Measurements from ENCODE around the gene PECR. TPM values are rescaled to one million over a fixed set of nuclear protein-coding genes. Genes with fewer than 3 reads are reported as not detected.
A peak's percentile ranks its signal among the peaks of the same experiment; 100 is the strongest.
"Not testable (repeated sequence)": the region's sequence is repeated elsewhere in the genome, so short reads cannot be mapped to it uniquely, and the experiment has no call there.

Gene PECR
- polyA plus RNA-seq, 3 donors = 38.1 to 53.7 (median 46.5) TPM

DNA sequence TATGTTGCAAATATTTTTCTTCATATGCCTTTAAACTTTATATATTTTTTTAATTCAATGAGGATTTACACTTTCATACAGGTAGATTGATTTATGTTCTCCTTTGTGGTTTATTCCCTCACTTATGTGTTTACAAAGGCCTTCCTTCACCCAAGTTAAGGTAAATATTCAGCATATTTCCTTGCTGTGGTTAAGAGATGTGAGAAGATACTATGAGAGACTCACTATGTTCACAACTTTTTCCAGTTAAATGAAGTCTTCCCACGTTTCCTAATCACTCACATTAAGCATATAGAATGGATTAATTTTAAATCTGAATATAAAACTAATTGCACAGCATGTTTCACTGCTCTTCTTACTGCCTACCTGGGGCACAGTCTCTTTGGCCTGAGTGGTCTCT lies 597 bp downstream of the PECR start:
- no peak for DNase-seq (ENCODE audit: extremely low read depth in 1 of 11, low read depth in 9 of 11, low spot score in 4 of 11)

DNA sequence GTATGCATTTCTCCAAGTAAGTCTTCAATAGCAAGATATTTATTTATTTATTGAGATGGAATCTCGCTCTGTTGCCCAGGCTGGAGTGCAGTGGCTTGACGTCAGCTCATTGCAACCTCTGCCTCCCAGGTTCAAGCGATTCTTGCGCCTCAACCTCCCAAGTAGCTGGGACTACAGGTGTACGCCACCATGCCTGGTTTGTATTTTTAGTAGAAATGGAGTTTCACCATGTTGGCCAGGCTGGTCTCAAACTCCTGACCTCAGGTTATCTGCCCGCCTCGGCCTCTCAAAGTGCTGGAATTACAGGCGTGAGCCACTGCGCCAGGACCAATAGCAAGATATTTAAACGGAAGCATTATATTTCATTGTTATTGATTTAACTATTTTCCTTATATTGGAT lies 1.6 kb downstream of the PECR start:
- DNase-seq (ENCODE audit: extremely low read depth in 1 of 11, low read depth in 9 of 11, low spot score in 4 of 11) = not testable (repeated sequence)

GRCh38 chr2:216078776-216079175 lies 2.8 kb downstream of the PECR start:
- DNase-seq (ENCODE audit: extremely low read depth in 1 of 11, low read depth in 9 of 11, low spot score in 4 of 11) = no peak

- no peak for DNase-seq (ENCODE audit: extremely low read depth in 1 of 11, low read depth in 9 of 11, low spot score in 4 of 11)
Observed at GRCh38 chr2:216075510-216076485, 5.8 kb downstream of the PECR start.

GRCh38 chr2:216074794-216075193 lies 6.8 kb downstream of the PECR start:
- DNase-seq (ENCODE audit: extremely low read depth in 1 of 11, low read depth in 9 of 11, low spot score in 4 of 11) = no peak

- no peak for DNase-seq (ENCODE audit: extremely low read depth in 1 of 11, low read depth in 9 of 11, low spot score in 4 of 11)
Observed at GRCh38 chr2:216074380-216074779, 7.2 kb downstream of the PECR start.

DNA sequence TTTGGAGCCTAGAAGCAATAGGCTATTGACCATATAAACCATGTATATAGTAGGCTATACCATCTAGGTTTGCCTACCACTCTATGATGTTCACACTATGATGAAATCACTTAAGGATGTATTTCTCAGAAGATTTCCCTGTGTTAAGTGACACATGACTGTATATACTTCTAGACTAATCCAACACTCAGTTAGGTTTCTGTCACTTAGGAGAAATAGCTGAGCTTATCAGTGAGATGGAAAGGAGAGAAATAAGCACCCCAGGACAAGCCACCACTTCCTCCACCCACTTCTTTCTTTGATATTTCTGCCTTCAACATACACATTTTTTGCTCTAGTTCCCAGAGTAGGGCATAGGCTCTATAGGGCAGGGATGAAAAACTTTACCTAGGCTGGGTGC lies 7.8 kb downstream of the PECR start:
- no peak for DNase-seq (ENCODE audit: extremely low read depth in 1 of 11, low read depth in 9 of 11, low spot score in 4 of 11)

DNA sequence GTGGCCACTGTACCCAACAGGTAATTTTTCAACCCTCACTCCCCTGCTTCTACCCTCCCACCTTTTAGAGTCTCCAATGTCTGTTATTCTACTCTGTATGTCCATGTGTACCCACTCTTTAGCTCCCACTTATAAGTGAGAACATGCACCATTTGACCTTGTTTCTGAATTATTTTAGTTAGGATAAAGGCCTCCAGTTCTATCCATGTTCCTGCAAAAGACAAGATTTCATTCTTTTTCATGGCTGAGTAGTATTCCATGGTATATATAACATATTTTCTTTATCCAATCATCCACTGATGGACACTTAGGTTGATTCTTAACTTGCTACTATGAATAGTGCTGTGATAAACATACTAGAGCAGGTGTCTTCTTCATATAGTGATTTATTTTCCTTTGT lies 9.1 kb downstream of the PECR start:
- no peak for DNase-seq (ENCODE audit: extremely low read depth in 1 of 11, low read depth in 9 of 11, low spot score in 4 of 11)

GRCh38 chr2:216071111-216071851 lies 10.3 kb downstream of the PECR start:
- DNase-seq (ENCODE audit: extremely low read depth in 1 of 11, low read depth in 9 of 11, low spot score in 4 of 11) = no peak

DNA sequence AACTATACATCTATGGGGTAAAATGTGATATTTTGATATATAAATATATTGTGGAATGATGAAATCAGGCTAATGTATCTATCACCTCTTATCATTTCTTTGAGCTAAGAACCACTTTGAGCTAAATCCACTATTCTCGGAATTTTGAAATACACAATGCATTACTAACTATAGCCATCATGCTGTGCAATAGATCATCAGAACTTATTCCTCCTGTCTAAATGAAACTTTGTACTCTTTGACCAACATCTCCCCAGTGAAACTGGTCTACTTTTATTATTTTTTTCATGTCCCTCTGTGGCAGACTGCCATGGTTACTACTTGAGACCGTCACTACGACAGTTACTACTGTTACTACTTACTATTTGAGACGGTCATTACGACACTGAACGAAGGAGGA lies 11.4 kb downstream of the PECR start:
- DNase-seq (ENCODE audit: extremely low read depth in 1 of 11, low read depth in 9 of 11, low spot score in 4 of 11) = no peak

- DNase-seq (ENCODE audit: extremely low read depth in 1 of 11, low read depth in 9 of 11, low spot score in 4 of 11) = no peak
Observed at GRCh38 chr2:216069028-216069427, 12.6 kb downstream of the PECR start.

DNA sequence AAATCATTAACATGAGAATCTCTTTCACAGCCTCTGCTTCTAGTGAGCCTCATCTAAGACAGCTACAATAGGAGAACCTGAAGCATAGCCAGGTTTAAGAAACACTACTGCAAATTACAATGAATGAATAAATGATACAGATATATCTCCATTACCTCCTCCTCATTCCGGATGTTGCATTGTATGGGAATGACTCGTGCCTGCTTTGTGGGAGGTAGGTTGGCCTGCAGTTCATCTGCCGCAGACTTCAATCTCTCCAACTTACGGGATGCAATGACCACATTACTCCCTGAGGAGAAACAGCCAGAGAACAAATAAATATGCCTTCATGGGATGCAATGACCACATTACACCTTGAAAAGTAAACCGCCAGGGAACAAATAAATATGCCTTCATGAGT lies 15.4 kb downstream of the PECR start:
- DNase-seq (ENCODE audit: extremely low read depth in 1 of 11, low read depth in 9 of 11, low spot score in 4 of 11) = no peak

DNA sequence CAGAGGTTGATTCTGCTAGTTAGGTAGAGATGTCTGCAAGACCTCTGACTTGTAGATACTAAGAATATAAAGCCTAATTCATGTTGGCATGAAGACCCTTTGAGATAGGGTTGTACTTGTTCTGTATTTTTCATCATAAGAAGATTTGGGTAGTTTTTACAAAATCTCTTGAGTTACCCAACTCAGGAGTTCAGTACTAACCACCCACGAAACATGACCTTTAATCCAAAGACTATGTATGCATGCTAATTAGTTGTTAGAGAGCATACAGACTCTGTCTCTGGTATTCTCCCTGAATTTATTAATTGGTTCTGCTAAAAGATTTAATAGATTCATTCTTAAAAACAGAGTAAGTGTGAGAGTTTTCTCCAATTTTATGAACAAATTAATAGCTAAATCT lies 16.9 kb downstream of the PECR start:
- no peak for DNase-seq (ENCODE audit: extremely low read depth in 1 of 11, low read depth in 9 of 11, low spot score in 4 of 11)

DNA sequence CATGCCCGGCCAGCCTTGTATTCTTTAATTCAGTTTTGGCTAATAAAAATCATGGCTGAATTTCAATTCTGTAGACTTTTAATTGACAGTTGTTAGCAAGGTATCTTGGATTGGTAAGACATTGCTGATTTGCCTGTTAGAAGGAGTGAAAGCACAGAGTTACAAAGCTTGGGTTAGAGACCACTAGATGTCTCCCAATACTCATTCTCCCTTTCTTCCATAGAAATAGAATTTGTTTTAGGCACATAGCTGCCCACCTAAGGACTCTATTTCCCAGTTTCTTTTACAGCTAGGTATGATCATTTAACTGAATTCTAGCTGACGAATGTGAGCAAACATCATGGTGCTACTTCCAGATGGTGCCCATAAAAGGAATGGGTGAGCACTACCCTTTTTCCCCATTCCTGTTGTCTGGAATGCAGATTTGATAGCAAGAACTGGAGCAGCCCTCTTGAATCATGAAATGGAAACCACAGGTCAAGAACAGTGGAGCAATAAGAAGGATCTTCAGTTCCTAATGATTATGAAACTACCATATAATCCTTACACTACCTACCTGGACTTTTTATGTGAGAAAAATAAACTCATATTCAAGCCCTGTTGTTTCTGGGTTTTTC lies 17.5 kb downstream of the PECR start:
- DNase-seq (ENCODE audit: extremely low read depth in 1 of 11, low read depth in 9 of 11, low spot score in 4 of 11) = no peak

DNA sequence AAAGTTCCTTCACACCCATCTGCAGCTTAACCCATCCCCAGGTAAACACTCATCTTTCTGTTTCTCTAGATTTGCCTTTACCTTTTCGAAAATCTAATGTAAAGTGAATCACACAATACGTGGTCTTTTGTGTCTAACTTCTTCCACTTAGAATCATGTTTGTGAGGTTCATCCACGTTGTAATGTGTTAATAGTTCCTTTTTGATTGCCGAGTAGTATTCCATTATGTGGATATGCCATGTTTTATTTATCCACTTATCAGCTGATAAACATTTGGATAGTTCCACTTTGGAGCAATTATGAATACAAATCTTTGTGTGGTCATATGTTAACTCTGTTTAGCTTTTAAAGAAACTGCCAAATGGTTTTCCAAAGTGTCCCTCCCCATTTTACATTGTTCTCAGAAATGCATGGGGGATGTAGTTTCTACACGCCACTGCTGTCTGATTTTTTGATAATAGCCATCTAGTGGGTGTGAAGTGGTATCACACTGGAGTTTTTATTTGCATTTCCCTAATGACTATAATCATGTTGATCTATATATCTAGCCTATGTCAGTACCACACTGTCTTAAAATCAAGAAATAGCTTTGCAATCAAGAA lies 22.3 kb downstream of the PECR start:
- no peak for DNase-seq (ENCODE audit: extremely low read depth in 1 of 11, low read depth in 9 of 11, low spot score in 4 of 11)

DNA sequence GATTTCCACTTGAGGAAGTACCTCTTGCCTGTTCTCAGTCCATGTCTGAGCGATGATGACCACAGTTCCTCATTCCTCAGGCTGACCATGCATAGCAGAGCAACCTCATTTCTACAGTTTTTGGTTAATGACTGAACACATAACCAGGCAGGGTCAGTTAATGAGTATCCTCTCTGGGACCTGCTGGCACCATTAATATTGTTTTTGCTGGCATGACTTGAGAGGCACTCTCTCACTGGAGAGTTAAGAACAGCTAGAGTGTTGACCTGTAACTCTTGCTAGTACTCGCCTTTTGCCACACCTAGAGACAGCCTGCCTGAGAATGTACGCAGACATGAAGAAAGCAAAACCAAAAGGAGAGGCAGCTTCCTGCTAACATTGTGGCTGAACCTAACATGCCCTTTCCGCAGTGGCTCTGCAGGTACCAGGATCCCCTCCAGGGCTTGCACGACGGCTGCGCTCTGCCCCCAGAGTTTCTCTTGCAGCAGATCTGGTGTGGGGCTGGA lies 23.9 kb downstream of the PECR start:
- peak in 8 of 11 donors; percentile 34 to 80 (median 70) for DNase-seq (ENCODE audit: extremely low read depth in 1 of 11, low read depth in 9 of 11, low spot score in 4 of 11)

DNA sequence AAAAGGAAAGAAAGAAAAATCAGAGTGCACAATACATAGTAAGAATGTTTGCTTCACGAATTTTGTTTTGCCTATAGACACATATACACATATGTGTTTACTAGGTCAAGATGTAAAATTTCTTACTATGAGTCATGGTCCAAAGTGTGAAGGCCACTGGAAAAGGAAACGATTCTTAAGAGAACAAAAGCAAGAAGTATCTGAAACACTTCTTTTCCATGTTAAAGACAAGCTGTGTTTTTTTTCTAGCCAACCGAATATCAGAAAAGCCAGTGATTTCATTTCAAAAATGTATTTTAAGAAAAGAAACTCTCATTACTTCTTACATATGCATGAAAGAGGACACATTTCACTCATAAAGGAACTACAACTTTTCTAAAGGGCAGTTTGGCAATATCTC lies 24.9 kb downstream of the PECR start:
- DNase-seq (ENCODE audit: extremely low read depth in 1 of 11, low read depth in 9 of 11, low spot score in 4 of 11) = no peak

GRCh38 chr2:216055680-216056079 lies 25.9 kb downstream of the PECR start:
- peak in 5 of 11 donors; percentile 24 to 56 (median 40) for DNase-seq (ENCODE audit: extremely low read depth in 1 of 11, low read depth in 9 of 11, low spot score in 4 of 11)

GRCh38 chr2:216052420-216052819 lies 29.2 kb downstream of the PECR start:
- no peak for DNase-seq (ENCODE audit: extremely low read depth in 1 of 11, low read depth in 9 of 11, low spot score in 4 of 11)
